ENCODE measurements around the gene SMIM21.

Gene SMIM21

DNA sequence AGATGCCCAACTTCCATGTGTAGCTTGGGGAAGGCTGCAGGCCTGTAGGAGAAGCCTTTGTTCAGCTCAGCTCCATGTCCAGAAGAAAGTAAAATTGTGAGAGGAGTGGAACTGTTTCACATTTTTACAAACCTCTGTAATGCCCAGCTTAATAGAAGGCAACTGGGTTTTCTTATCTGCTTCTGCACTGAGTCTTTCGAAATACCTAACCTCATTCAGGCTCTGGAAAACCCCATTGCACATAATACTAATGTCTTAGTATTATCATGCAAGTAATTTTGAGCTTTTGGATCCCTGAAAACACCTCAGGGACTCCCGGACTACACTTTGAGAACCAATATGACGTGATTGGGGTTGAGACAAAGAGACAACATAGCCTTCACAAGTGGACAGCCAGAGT is 5.8 kb downstream of the SMIM21 start:
- no peak for DNase-seq

DNA sequence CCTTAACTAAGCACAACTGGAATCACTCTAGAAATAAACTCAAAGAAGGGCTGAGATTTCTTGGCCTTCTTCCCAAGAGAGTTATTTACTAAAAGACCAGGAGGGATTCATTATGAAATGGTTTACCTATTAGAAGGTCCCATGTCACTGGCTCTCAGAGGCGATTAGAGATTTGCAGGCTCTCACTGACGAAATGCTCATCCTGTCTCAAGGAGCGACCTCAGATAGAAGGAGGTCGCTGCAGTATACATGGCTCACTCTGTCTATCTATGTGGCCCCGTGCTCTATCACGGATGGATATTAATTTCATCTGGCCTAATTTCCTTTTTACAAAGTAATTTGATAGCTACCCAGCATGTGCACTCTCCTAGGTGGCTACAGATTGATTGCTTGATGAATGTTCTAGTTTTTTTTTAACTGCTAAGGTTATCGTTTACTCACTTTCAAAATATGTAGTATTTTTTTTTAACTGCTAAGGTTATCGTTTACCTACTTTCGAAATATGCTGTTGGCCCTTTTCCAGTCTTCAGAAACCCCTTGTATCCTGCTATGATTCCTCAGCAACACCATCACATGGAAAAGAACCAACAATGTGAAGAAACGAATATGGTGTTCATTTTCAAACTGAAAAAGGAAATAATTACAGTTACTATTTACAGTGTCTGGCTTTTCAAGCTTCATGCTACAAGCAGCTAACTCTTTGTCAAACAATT is 9.1 kb downstream of the SMIM21 start:
- peak; percentile 12 for DNase-seq

DNA sequence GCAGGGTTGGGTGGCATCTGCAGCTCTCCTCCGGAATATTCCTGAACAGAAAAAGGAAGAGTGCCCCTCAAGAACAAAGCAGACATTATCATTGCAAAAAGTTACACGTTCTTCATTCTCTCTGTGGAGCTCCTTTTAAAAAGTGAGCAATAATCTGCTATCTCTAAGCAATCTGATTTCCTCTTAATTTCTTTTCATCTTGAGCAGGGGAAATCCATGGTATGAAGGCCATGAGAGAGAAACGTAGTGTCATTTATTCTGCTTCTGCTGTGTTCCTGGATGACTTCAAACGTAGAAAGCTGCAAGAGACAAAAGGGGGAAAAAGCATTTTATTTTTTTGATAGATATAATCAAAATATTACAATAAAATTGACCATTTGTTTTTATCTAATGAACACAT is 16.9 kb downstream of the SMIM21 start:
- no peak for DNase-seq

DNA sequence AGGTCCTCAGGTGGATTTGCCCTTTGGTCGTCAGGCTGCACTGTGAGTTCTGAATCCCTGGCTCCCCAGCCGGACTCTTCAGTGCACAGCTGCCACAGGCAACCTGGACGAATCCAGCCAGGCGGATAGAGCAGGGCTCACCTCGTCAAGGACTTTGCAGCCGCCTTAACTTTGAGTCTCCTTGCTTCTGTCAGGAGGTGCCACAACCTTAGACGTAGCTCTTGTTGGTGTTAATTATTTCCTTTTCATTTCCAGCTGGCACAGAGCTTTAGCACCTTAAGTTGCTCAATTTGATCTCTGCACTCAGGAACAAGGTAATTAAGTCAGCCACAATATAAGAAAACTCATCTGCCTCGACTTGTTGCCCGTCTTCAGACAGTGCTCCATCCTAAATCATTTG is 17.7 kb downstream of the SMIM21 start:
- no peak for DNase-seq

DNA sequence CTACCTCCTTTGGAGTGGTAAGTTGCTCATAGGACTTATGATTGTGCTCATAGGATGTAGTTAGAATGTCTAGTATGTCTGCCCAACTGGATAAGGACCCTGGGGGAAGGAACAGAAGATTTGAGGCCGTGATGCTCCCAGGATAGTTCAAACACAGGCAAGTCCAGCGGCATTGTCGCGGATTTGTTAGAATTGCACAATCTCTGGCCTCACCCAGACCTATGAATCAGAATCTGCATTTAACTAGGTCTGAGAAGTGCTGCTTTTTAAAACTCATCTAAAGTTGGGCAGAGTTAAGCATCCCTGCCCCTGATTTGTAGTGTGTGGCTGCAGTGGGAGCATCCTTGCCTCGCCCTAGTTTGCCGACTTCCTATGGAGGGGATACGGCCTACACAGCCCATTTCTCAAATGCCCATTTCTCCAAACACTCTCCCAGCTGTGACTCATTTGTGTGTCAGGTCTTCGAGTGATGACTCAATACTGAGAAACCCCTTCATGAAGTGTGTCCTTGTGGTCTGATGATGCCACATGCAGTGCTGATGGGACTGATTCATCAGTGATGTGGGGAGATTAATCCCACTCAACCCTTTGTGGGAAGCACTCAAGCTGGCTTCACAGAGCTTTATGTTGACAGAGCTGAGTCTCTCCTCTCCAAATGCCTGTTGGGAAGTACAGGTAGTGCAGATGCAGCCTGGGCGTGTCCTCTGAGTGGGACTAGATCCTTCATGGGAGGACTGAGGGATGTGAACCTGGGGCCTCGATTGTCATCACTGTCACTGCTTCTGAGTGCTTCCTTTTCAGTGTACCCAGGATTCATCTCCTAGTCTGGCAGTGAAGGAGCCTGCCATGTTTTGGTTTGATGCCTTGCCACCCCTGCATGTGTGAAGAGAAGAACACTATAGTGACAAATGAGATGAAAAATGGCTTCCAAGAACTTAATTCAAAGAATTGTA is 18.7 kb downstream of the SMIM21 start:
- no peak for DNase-seq

DNA sequence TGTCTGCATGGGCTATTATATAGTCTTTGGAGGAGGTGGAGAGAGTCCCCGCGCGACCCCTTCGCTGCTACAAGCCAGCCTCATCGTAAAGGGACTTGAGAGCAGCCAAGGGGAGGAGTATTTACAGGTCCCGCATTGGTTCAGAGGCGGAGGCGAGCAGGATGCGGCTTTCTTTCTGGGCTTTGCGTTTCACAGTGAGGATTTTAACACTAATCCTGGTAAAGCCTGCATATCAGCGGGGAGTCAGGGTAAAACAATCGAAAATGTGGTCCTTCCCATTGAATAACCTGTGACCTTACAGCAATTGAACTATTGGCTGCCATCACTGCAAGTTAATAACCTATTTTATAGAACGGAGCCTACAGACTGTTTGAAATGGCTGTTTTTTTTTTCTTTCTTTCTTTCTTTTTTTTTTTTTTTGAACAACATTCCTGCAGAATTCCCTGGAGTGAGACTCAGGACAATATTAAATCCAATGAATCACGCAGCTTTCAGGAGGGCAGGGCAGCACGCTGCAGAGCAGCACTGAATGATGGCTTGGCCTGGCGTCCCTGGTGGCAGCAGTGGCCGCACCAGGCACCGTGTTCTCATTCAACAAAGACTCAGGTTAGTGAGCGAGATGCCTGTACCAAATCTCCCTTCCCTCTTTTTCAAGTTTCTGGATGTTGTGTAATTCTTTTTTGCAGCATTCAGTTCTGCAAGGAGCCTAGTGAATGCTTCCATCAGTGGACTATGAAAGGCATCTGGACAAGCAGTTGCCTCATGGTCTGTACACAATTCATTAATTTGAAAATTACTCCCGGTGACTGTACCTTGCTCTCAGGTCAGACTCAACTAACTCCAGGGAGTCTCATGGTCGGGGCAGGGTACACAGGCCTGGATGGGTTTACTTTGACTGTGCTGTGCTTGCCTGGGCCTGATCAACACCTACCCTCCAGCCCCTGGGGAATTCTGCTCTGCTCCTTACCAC is 19.8 kb downstream of the SMIM21 start:
- no peak for DNase-seq

DNA sequence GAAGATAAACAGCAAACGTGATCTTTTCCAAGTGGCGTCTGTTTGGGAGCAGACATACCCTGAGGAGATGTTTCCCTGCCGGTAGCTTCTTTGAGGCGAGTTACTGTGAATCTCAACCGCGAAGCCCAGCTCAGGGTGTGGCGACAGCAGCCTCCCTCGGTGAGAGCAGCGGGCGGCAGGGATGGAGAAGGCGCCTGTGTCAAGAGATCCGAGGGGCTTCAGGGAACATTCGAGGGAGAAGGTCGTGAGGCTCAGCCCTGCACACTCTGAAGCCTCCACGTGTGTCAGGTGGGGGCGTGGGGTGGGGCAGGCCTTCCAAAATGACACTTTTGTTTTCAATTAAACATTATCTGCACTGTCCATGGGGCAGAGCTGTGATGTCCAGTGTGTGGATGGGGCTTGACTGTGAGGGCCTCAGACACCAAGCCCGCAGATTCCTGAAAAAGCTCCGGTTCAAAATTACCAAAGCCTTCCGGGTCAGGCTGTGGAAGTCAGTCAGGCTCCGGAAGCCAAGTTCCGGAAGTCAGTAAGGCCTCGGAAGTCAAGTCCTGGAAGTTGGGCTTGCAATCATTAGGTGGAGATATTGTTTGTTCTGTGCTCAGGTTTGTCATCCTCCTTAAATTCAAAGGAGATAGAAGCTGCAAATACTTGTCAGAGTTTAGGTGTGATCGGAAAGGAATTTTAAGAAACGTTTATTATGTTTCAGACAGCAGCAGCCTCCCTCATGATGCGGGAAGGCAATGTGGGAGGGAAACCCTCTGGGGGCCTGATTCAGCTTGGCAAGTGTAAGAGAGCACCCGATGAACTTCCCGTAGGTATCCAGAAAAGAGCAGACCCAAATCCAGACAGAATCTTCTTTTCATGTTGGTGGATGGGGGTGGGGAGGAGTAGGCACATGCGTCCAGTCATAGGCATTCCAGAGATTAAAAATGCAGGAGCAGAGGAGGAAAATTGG is 20.7 kb downstream of the SMIM21 start:
- no peak for DNase-seq

DNA sequence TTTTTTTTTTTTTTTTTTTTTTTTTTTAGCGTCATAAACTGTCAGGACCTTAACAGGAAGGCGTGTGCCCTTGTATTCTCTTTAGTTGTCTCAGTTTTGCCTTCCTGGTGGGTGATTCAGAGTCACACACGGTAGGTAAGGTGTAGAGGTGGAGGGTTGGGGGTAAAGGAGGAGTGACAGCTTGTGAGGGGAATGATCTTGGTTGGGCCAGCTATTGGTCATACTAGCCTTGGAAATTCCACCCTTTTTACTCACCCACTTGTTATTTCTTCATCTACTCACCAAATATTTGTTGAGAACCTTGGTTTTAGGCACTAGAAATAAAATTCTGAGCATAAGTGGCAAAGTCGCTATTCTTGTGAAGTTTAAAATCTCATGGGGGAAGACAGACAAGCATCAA is 22.2 kb downstream of the SMIM21 start:
- no peak for DNase-seq

DNA sequence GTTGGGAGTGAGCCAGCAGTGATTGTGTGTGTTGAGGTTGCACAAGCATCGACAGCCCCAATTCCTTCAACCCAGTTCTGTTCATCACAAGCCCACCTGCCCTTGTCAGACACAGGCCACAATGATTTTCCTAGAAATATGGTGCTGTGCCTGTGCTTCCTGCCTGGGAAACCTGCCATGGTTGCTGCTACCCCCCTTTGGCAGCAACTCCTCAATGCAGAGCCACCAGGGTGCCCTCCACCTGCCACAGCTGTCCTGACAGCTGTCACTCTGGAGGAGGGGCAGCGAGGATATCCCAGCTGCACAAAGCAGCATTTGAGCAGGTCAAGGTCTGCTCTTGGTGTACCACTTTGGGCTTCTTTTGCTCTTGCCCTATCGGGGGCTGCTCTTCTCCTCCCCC is 27.1 kb downstream of the SMIM21 start:
- peak; percentile 4 for DNase-seq

DNA sequence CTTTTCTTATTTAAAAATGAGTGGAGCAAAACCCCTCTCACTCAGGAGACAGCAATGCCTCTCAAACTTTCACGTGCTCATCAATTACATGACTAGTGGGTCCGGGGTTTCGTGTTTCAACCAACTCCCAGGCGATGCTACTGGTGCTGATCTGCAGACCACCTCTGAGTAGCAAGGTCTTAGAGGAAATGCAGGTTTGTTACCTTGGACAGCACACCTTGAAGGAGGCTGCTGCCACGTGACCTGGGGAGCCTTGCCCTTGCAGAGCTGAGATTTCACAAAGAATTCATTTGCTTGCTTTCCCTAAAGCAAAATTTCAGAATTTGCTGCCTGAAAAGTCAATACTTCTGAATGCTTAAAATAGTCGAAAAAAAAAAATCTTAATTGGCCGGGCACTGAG is 32.4 kb downstream of the SMIM21 start:
- DNase-seq, result no peak

DNA sequence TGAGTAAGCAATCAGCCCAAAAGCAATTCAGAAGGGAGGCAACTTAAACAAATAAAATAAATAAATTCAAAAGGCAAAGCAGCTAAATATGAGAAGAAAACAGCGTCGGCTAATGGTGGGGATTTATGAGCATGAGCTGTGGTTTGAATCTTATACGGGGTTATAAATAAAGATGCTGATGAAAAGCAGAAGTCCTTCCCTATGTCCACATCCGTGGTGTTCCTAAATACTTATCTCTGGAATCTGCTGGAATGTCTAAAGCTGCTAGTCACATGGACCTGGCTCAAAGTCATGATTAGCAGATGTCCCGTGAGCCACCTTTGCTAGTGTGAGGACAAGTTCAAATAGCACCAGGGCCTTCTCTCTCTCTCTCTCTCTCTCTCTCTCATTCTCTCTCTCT is 33.8 kb downstream of the SMIM21 start:
- no peak for DNase-seq

DNA sequence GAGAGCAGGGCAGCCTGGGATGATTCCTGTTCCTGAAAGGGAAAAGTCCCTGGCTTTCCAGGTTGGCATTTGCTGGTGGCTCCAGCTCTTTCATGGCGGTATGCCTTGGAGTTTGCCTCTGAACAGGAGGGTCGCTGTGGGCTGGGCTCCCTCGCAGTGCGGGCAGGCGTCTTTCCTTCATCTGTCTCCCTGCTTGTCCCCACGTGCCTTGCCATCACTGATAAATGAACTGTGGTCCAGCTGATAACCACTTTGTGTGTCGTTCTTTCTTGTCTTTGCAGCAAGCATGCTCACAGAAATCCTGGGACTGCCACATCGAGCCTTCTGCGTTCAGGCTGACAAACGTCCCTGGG is 35.3 kb downstream of the SMIM21 start:
- DNase-seq, result no peak

DNA sequence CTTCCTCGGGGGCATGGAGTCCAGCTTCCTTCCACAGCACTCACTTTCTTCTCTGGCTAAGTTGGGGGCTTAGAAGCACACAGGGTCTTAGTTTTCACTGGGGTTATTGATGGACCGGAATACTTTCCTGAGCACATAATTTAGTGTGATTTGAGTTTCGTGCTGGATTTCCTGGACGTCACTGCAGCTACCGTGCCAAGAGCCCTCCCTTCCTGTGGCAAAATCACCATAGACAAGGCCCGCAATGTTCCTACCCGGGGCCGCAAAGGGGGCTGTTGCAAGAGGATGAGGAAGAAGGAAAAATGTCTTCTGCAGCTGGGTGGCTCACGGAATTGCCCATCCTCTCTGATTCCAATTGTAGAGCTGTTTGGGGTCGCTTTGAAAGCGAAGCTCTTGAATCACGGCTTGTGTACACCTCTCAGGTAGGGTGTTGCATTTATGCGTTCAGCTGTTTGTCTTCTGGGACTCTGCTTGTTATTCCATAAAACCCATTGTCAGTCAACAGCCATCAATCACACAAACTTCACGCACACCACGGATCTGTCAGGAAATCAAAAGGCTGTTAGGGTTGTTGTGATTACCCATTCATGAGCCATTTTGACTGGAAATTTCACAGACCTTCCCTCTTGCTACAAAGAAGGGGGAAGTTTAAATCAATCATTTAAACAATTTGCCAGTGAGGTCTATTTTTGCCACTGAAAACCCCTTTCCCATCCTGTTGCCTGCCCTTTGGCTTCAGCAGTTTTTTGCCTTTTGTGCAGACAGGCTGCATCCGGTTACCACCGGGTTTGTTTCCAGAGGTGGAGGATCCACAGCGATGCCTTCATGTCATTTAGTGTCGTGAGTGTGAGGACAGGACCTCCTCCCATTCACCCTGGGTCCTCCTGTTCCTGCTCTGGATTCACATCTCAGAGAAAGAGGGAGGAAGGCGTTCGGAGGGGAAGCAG is 36.0 kb downstream of the SMIM21 start:
- DNase-seq, result no peak

DNA sequence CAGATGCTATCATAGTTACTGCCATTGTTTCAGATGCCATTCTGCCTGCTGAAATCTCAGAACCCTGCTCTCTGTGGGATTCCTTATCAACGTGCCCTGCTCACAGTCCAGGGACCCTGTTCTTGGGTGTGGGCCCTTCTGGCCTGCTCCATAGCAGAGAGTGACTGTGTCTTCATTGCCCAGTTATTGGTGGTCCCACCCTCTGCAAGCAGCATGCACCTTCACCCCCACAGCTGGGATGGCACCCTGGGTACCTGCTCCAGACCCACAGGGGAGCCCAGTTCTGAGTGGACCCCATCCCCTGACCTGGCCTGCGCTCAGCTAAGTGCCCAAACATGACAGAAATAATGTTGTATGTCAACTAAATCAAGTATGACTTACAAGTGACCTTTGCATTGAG is 36.6 kb downstream of the SMIM21 start:
- no peak for DNase-seq

DNA sequence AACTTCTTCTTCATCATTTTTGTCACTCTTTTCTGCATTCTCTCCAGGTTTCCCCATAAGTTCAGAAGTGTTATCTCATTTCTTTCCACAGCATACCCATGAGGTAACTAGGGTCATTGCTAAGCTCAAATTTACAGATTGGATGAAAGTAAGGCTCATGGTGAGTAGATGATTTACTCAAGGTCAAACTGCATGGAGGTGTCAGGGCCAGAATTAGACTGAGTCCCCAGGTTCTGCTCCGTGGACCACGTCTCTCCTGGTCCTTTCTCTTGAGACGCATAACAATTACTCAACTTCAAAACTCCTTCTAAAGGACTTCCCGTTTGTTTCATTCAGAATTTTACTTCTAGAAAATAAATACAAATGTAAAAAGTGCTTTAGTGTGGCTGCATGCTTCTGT is 43.4 kb downstream of the SMIM21 start:
- DNase-seq, result no peak

DNA sequence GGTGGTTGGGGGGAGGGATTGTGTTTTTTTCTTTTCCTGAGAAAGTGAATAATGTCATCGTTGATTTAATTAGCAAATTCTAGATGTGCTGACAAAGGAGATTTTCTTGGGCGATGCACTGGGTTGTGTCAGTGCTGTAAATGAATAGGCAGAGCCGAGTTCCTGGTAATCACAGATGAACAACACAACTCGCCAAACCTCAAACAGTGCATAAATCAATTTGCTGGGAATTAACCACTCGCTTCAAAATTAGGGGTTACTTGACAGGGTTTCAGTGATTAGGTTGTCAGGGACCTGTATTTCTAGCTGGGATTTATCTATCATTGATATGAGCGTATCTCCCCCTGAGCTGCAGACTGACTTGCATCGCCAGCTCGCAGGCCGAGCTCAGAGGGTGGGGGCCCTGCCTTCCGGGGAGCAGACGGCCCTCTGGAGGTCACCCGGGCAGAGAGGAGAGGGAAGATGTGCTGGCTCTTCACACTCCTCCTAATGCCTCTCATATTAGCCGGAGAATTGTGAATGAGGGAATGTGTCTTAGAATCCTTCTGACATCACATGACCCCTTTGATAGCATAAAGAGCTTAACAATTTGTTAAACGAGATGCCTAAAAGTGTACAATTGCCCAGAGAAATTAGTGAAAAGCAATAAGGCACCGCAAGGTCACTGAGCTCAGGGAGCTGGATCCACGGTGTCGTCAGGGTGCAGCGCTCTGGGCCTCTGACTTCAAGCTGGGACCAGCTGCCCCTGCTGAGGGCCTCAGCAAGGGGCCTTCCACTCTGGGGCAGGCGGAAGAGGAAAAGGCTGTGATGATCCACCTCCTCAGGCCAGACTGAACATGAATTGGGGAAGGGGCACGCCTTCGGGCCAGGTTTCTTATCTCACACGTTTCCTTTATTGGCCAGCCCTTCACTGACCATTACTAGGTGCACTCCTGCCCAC is 48.9 kb downstream of the SMIM21 start:
- no peak for DNase-seq

DNA sequence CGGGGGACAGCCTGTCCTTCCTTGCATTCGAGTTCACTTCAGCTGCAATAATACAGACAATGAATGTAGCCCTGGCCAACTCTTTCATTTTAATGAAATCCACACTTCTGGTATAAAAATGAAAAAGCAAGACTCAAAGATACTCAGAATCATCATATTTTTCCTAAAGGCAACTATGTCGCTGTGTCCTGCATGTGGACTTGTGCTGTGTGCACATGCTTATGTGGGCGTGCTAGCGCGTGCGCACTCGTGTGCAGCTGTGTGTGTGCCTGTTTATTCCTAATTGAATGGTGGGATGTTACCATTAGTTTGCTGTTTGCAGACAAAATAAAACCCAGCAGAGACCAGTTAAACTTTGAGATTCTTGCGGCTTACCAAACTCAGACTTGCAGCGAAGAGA is 49.6 kb downstream of the SMIM21 start:
- DNase-seq, result no peak

DNA sequence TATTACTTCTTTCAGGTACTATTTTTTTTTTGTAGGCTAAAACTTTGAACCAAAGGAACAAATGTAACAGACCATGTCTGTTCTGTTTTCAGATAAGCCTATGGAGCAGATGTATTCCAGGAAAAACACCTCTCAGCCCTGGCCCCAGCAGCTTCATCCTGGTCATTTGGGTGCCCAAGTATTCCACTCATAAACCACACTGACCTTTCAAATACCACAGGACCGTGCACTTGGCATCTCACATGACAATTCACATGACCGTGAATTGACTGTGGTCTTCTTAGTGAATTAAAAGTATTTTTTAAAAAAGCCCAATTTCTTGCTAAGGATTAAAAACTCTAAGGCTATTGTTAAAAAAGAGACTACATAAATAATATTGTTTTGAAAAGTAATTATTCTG is 50.2 kb downstream of the SMIM21 start:
- no peak for DNase-seq

DNA sequence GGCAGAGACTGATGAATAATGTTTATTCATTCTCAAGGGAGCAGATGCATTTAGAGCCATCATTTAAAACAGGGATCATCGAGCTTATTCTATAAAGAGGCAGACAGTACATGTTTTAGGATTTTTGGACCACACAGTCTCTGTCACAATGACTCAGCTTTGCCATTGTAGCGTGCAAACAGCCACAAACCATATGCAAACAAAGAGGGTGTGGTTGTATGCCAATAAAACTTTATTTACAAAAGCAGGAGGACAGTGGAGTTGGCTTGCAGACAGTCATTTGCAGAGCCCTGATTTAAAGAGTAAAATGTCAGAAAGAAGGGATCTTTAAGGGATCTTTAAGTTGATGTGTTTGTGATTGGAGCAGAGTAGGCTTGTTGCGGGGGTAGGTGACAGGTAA is 51.5 kb downstream of the SMIM21 start:
- no peak for DNase-seq

DNA sequence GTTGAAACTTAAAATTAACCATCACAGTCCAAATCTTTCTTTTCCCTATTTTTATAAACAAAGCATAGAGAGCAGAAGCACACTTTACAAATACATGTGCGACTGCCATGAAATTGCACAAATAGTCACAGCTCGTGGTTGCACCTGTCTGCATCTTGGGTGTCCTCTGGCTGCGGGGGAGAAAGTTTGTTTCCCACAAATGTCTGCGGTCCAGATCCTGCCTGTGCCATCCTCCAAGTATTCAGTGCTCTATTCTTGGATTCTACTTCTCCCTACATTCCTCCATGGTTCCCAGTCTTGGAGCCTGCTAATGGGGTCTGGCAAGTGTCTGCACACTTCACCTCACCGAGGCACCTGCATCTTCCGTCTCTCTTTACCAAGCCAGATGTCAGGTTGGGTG is 52.2 kb downstream of the SMIM21 start:
- DNase-seq, result no peak
